GM23338 (cell line): ENCODE measurements around the gene SEC14L6. TPM values are rescaled to one million over a fixed set of nuclear protein-coding genes. Genes with fewer than 3 reads are reported as not detected.
"Not testable (repeated sequence)": the region's sequence is repeated elsewhere in the genome, so short reads cannot be mapped to it uniquely, and the experiment has no call there.

Experiments used
- ATAC-seq: fragments of 200-7000 bp; cut with Tn5 transposase; 3 replicates; pipeline ENCODE4 v1.9.1; 2020
- DNase-seq: peaks from one replicate; pipeline ENCODE4 v3.0.0-alpha.2; 2015; ENCODE audit warnings: low spot score
- H2AFZ ChIP-seq: fragments of 200-600 bp; sonication (generic); 2 replicates; pipeline ENCODE4 v1.8.0; 2016; ENCODE audit warnings: antibody characterized with exemption, mild to moderate bottlenecking, moderate library complexity
- H3F3A ChIP-seq: fragments of 200-600 bp; sonication (generic); replicated peaks from 2 replicates; pipeline ENCODE4 v1.8.0; 2017; ENCODE audit warnings: antibody characterized with exemption, mixed run types, low read depth
- H3K27ac ChIP-seq: fragments of 200-600 bp; sonication (generic); 2 replicates; pipeline ENCODE4 v1.6.1; 2016; ENCODE audit warnings: low read depth
- H3K27me3 ChIP-seq: fragments of 200-600 bp; sonication (generic); 2 replicates; pipeline ENCODE4 v1.8.0; 2016; ENCODE audit warnings: mild to moderate bottlenecking, mixed run types, moderate library complexity; ENCODE audit not compliant: insufficient read depth
- H3K36me3 ChIP-seq: fragments of 200-600 bp; sonication (generic); 2 replicates; pipeline ENCODE4 v1.8.0; 2016; ENCODE audit warnings: mild to moderate bottlenecking; ENCODE audit not compliant: insufficient read depth
- H3K4me1 ChIP-seq: fragments of 200-600 bp; sonication (generic); 2 replicates; pipeline ENCODE4 v1.8.0; 2016; ENCODE audit warnings: mild to moderate bottlenecking, moderate library complexity; ENCODE audit not compliant: insufficient read depth
- H3K4me2 ChIP-seq: fragments of 200-600 bp; sonication (generic); 2 replicates; pipeline ENCODE4 v1.7.1; 2017; ENCODE audit warnings: mixed run types
- H3K4me3 ChIP-seq: fragments of 200-600 bp; sonication (generic); 2 replicates; pipeline ENCODE4 v1.6.1; 2016; ENCODE audit warnings: mixed run types
- H3K79me2 ChIP-seq: fragments of 200-600 bp; sonication (generic); replicated peaks from 2 replicates; pipeline ENCODE4 v1.8.0; 2017; ENCODE audit warnings: mild to moderate bottlenecking; ENCODE audit not compliant: insufficient read depth
- H3K9me2 ChIP-seq: fragments of 200-600 bp; sonication (generic); 2 replicates; pipeline ENCODE4 v1.8.0; 2017; ENCODE audit not compliant: insufficient read depth
- H4K20me1 ChIP-seq: fragments of 200-600 bp; sonication (generic); replicated peaks from 2 replicates; pipeline ENCODE4 v1.8.0; 2017; ENCODE audit warnings: mild to moderate bottlenecking; ENCODE audit not compliant: insufficient read depth
- H3K27ac Mint-ChIP-seq: 2 replicates; pipeline ENCODE4 v1.8.0; 2020; ENCODE audit warnings: inconsistent platforms, mild to moderate bottlenecking, moderate library complexity, mixed read lengths
- H3K27me3 Mint-ChIP-seq: 3 replicates; pipeline ENCODE4 v1.8.0; 2022; ENCODE audit warnings: low read depth, mild to moderate bottlenecking, moderate library complexity, mixed read lengths, inconsistent platforms; ENCODE audit not compliant: insufficient read depth, poor library complexity
- H3K36me3 Mint-ChIP-seq: 3 replicates; pipeline ENCODE4 v1.8.0; 2021; ENCODE audit warnings: low read depth, mild to moderate bottlenecking, inconsistent platforms, moderate library complexity, mixed read lengths
- H3K4me1 Mint-ChIP-seq: 3 replicates; pipeline ENCODE4 v1.8.0; 2020; ENCODE audit warnings: mild to moderate bottlenecking, inconsistent platforms, mixed read lengths
- H3K4me3 Mint-ChIP-seq: 3 replicates; pipeline ENCODE4 v1.8.0; 2021; ENCODE audit warnings: moderate library complexity, mild to moderate bottlenecking, inconsistent platforms, mixed read lengths
- H3K9me3 Mint-ChIP-seq: 3 replicates; pipeline ENCODE4 v1.8.0; 2020; ENCODE audit warnings: moderate library complexity, mild to moderate bottlenecking, inconsistent platforms, mixed read lengths
- CREB1 ChIP-seq: fragments of 250-450 bp; sonication (Bioruptor Pico); IDR thresholded peaks from 2 replicates; pipeline ENCODE4 v1.5.0; 2020; ENCODE audit warnings: low read depth, mild to moderate bottlenecking, moderate library complexity
- CTCF ChIP-seq, 2 experiments: fragments of 200-600 bp in 1 of 2; sonication (generic) in 1 of 2; conservative IDR thresholded peaks; 2 replicates each; pipeline versions ENCODE4 v1.5.1 to v1.6.1; 2016 to 2017; ENCODE audit warnings: antibody characterized with exemption in 2 of 2, low read depth in 2 of 2, mild to moderate bottlenecking in 2 of 2, moderate library complexity in 1 of 2
- ETS1 ChIP-seq: IDR thresholded peaks from 2 replicates; pipeline ENCODE4 v1.6.1; 2016; ENCODE audit warnings: antibody characterized with exemption
- EZH2phosphoT487 ChIP-seq: fragments of 200-600 bp; sonication (generic); IDR thresholded peaks from one replicate; pipeline ENCODE4 v1.8.1; 2018; ENCODE audit warnings: antibody characterized with exemption; ENCODE audit not compliant: unreplicated experiment
- NANOG ChIP-seq: IDR thresholded peaks from 2 replicates; pipeline ENCODE4 v1.6.1; 2016; ENCODE audit warnings: antibody characterized with exemption, borderline replicate concordance
- STAT1 ChIP-seq: IDR thresholded peaks from one replicate; pipeline ENCODE4 v1.6.1; 2016; ENCODE audit warnings: antibody characterized with exemption; ENCODE audit not compliant: unreplicated experiment
- polyA plus RNA-seq: library from polyadenylated mRNA; unstranded; fragments of >200 nt; fragmentation: Nextera tagmentation; extraction: Ambion mirVana; gene quantifications from 2 replicates; pipeline ENCODE4 v1.2.1, GENCODE V29; 2016
- total RNA-seq: library from RNA; depleted of rRNA; stranded (reverse); fragments of >200 nt; shearing (Covaris generic); gene quantifications from 2 replicates; pipeline ENCODE4 v1.2.3, GENCODE V29; 2014

The SEC14L6 gene
- total and polyA plus RNA-seq, 2 experiments from 2014 or later: 0.84 to 2.1 TPM

GRCh38 chr22:30562366-30562765 lies 15.8 kb upstream of the SEC14L6 start:
- Mint-ChIP-seq H3K36me3 (no peaks in the 10 kb centered on the region), H3K4me1 (peaks cover 36% of the 10 kb centered on the region), H3K9me3 (no peaks in the 10 kb centered on the region), H3K27ac (no peak overlapping the region), H3K4me3 (no peak overlapping the region), H3K27me3 (peaks cover 6% of the 10 kb centered on the region)
- Histone ChIP-seq H2AFZ (no peak overlapping the region), H3K4me3 (no peak overlapping the region), H3F3A (no peaks in the 10 kb centered on the region), H3K79me2 (no peaks in the 10 kb centered on the region), H3K4me1 (peaks cover 28% of the 10 kb centered on the region), H3K27ac (no peak overlapping the region), H3K4me2 (no peak overlapping the region), H3K27me3 (no peaks in the 10 kb centered on the region), H3K9me2 (no peaks in the 10 kb centered on the region), H4K20me1 (no peaks in the 10 kb centered on the region), H3K36me3 (no peaks in the 10 kb centered on the region)
- DNase-seq: no peak
- TF ChIP-seq NANOG (no peak), CREB1 (CRISPR knock-in tag) (no peak), STAT1 (no peak)
- no peak for ATAC-seq

- TF ChIP-seq EZH2phosphoT487: no peak
- TF ChIP-seq ETS1: peak; percentile 55; the same call in 1 of the 2 replicates
- H3K27me3 ChIP-seq: no peaks in the 10 kb centered on the region
- H4K20me1 ChIP-seq: no peaks in the 10 kb centered on the region
- Mint-ChIP-seq H3K9me3 (no peaks in the 10 kb centered on the region), H3K4me1 (peaks cover 37% of the 10 kb centered on the region), H3K4me3 (peak overlapping the region; percentile 12; the same call in 1 of the 3 replicates), H3K27ac (peak overlapping the region; percentile 85), H3K27me3 (peaks cover 7% of the 10 kb centered on the region), H3K36me3 (no peaks in the 10 kb centered on the region)
- H3K36me3 ChIP-seq: no peaks in the 10 kb centered on the region
- H2AFZ ChIP-seq: peak overlapping the region; percentile 66; the same call in 1 of the 2 replicates
- H3K4me1 ChIP-seq: peaks cover 29% of the 10 kb centered on the region
- peak overlapping the region; percentile 24; the same call in 1 of the 2 replicates for H3K4me3 ChIP-seq
- DNase-seq (peak; percentile 73), ATAC-seq (peak; percentile 44)
- H3K9me2 ChIP-seq: no peaks in the 10 kb centered on the region
- H3K27ac ChIP-seq: peak overlapping the region; percentile 87; the same call in 1 of the 2 replicates
- H3F3A ChIP-seq: no peaks in the 10 kb centered on the region
- H3K4me2 ChIP-seq: peak overlapping the region; percentile 66
- no peaks in the 10 kb centered on the region for H3K79me2 ChIP-seq
Observed at GRCh38 chr22:30561402-30562189, 15.1 kb upstream of the SEC14L6 start.

- H3K36me3 Mint-ChIP-seq, H3K27me3 ChIP-seq, H3K4me3 Mint-ChIP-seq, H4K20me1 ChIP-seq, H3K9me3 Mint-ChIP-seq, H3K27me3 Mint-ChIP-seq, H3K27ac ChIP-seq, H3K36me3 ChIP-seq, H3K9me2 ChIP-seq, H3K79me2 ChIP-seq, H3K4me3 ChIP-seq, H2AFZ ChIP-seq, H3F3A ChIP-seq: not testable (repeated sequence)
- H3K4me1 ChIP-seq: peaks cover 29% of the 10 kb centered on the region
- peak; percentile 26 to 46; a peak in 3 of 4 replicates for TF ChIP-seq CTCF (conservative IDR thresholded peaks at IDR 0.05; ENCODE audit: low read depth in 2 of 2)
- peak overlapping the region; percentile 66; the same call in 1 of the 2 replicates for H3K4me2 ChIP-seq
- peak; percentile 30 for DNase-seq
- Mint-ChIP-seq H3K27ac (peak overlapping the region; percentile 85; the same call in 1 of the 2 replicates), H3K4me1 (peaks cover 37% of the 10 kb centered on the region)
- peak; percentile 18 for ATAC-seq
Observed at GRCh38 chr22:30560643-30561202, 14.2 kb upstream of the SEC14L6 start.
